Measurements from ENCODE around the gene PRKAG3. TPM values are rescaled to one million over a fixed set of nuclear protein-coding genes. Genes with fewer than 3 reads are reported as not detected.

Gene PRKAG3
- total and polyA plus RNA-seq, 2 experiments from 2014 or later = not detected

DNA sequence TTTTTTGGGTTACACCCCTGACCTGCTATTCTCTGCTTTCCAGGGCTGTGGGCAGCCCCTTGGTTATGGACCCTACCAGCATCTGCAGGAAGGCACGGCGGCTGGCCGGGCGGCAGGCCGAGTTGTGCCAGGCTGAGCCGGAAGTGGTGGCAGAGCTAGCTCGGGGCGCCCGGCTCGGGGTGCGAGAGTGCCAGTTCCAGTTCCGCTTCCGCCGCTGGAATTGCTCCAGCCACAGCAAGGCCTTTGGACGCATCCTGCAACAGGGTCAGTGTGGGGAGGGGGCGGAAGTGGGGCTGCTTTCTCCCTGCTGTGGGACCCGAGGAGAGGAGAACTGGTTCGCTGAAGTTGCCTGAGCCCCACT is 39.4 kb upstream of the PRKAG3 start:
- H3K27me3 Mint-ChIP-seq (ENCODE audit: insufficient read depth, low read depth, poor library complexity) = peaks cover 99% of the 10 kb centered on the region
- Histone ChIP-seq H3K79me2 (replicated peaks; ENCODE audit: insufficient read depth) (no peaks in the 10 kb centered on the region), H3K4me3 (peak overlapping the region; percentile 44; the same call in 1 of the 2 replicates), H3K27me3 (ENCODE audit: insufficient read depth) (peaks cover 100% of the 10 kb centered on the region), H4K20me1 (replicated peaks; ENCODE audit: insufficient read depth) (peaks cover 13% of the 10 kb centered on the region), H3K4me2 (peak overlapping the region; percentile 72), H2AFZ (peak overlapping the region; percentile 59; the same call in 1 of the 2 replicates), H3K27ac (ENCODE audit: low read depth) (no peak overlapping the region), H3F3A (replicated peaks; ENCODE audit: low read depth) (no peaks in the 10 kb centered on the region), H3K9me2 (ENCODE audit: insufficient read depth) (no peaks in the 10 kb centered on the region), H3K36me3 (ENCODE audit: insufficient read depth) (no peaks in the 10 kb centered on the region), H3K4me1 (ENCODE audit: insufficient read depth) (peaks cover 9% of the 10 kb centered on the region; the same call in 1 of the 2 replicates)
- H3K9me3 Mint-ChIP-seq = peaks cover 6% of the 10 kb centered on the region; the same call in 2 of the 3 replicates
- no peaks in the 10 kb centered on the region; the same call in 2 of the 3 replicates for H3K36me3 Mint-ChIP-seq (ENCODE audit: low read depth)
- no peak overlapping the region for H3K27ac Mint-ChIP-seq
- TF ChIP-seq EZH2 (IDR thresholded peaks at IDR 0.05; ENCODE audit: low read depth, unreplicated experiment) = peak; percentile 9
- TF ChIP-seq, protein P1, sequence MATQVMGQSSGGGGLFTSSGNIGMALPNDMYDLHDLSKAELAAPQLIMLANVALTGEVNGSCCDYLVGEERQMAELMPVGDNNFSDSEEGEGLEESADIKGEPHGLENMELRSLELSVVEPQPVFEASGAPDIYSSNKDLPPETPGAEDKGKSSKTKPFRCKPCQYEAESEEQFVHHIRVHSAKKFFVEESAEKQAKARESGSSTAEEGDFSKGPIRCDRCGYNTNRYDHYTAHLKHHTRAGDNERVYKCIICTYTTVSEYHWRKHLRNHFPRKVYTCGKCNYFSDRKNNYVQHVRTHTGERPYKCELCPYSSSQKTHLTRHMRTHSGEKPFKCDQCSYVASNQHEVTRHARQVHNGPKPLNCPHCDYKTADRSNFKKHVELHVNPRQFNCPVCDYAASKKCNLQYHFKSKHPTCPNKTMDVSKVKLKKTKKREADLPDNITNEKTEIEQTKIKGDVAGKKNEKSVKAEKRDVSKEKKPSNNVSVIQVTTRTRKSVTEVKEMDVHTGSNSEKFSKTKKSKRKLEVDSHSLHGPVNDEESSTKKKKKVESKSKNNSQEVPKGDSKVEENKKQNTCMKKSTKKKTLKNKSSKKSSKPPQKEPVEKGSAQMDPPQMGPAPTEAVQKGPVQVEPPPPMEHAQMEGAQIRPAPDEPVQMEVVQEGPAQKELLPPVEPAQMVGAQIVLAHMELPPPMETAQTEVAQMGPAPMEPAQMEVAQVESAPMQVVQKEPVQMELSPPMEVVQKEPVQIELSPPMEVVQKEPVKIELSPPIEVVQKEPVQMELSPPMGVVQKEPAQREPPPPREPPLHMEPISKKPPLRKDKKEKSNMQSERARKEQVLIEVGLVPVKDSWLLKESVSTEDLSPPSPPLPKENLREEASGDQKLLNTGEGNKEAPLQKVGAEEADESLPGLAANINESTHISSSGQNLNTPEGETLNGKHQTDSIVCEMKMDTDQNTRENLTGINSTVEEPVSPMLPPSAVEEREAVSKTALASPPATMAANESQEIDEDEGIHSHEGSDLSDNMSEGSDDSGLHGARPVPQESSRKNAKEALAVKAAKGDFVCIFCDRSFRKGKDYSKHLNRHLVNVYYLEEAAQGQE (IDR thresholded peaks at IDR 0.05; ENCODE audit: unreplicated experiment) = no peak
- TF ChIP-seq, protein P2, sequence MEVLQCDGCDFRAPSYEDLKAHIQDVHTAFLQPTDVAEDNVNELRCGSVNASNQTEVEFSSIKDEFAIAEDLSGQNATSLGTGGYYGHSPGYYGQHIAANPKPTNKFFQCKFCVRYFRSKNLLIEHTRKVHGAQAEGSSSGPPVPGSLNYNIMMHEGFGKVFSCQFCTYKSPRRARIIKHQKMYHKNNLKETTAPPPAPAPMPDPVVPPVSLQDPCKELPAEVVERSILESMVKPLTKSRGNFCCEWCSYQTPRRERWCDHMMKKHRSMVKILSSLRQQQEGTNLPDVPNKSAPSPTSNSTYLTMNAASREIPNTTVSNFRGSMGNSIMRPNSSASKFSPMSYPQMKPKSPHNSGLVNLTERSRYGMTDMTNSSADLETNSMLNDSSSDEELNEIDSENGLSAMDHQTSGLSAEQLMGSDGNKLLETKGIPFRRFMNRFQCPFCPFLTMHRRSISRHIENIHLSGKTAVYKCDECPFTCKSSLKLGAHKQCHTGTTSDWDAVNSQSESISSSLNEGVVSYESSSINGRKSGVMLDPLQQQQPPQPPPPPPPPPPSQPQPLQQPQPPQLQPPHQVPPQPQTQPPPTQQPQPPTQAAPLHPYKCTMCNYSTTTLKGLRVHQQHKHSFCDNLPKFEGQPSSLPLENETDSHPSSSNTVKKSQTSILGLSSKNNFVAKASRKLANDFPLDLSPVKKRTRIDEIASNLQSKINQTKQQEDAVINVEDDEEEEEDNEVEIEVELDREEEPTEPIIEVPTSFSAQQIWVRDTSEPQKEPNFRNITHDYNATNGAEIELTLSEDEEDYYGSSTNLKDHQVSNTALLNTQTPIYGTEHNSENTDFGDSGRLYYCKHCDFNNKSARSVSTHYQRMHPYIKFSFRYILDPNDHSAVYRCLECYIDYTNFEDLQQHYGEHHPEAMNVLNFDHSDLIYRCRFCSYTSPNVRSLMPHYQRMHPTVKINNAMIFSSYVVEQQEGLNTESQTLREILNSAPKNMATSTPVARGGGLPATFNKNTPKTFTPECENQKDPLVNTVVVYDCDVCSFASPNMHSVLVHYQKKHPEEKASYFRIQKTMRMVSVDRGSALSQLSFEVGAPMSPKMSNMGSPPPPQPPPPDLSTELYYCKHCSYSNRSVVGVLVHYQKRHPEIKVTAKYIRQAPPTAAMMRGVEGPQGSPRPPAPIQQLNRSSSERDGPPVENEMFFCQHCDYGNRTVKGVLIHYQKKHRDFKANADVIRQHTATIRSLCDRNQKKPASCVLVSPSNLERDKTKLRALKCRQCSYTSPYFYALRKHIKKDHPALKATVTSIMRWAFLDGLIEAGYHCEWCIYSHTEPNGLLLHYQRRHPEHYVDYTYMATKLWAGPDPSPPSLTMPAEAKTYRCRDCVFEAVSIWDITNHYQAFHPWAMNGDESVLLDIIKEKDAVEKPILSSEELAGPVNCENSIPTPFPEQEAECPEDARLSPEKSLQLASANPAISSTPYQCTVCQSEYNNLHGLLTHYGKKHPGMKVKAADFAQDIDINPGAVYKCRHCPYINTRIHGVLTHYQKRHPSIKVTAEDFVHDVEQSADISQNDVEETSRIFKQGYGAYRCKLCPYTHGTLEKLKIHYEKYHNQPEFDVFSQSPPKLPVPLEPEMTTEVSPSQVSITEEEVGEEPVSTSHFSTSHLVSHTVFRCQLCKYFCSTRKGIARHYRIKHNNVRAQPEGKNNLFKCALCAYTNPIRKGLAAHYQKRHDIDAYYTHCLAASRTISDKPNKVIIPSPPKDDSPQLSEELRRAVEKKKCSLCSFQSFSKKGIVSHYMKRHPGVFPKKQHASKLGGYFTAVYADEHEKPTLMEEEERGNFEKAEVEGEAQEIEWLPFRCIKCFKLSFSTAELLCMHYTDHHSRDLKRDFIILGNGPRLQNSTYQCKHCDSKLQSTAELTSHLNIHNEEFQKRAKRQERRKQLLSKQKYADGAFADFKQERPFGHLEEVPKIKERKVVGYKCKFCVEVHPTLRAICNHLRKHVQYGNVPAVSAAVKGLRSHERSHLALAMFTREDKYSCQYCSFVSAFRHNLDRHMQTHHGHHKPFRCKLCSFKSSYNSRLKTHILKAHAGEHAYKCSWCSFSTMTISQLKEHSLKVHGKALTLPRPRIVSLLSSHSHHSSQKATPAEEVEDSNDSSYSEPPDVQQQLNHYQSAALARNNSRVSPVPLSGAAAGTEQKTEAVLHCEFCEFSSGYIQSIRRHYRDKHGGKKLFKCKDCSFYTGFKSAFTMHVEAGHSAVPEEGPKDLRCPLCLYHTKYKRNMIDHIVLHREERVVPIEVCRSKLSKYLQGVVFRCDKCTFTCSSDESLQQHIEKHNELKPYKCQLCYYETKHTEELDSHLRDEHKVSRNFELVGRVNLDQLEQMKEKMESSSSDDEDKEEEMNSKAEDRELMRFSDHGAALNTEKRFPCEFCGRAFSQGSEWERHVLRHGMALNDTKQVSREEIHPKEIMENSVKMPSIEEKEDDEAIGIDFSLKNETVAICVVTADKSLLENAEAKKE (CRISPR knock-in tag; IDR thresholded peaks at IDR 0.05) = no peak
- DNase-seq (ENCODE audit: low spot score) = no peak
- no peak for ATAC-seq
- H3K4me1 Mint-ChIP-seq = peaks cover 18% of the 10 kb centered on the region
- peak overlapping the region; percentile 24; the same call in 1 of the 3 replicates for H3K4me3 Mint-ChIP-seq
